HepG2 (cell line): ENCODE data around the gene BABAM2. TPM values are rescaled to one million over a fixed set of nuclear protein-coding genes. Genes with fewer than 3 reads are reported as not detected.

Experiments used
- ATAC-seq: fragments of 200-7000 bp; cut with Tn5 transposase; 3 replicates; pipeline ENCODE4 v1.9.1; 2020; ENCODE audit warnings: mild to moderate bottlenecking, moderate library complexity
- BruUV-seq: library from RNA; stranded (reverse); fragments of 400-500 nt; replicated peaks from 2 replicates; lab custom pipeline; 2021; lab: Mats Ljungman, UMichigan
- CTCF ChIA-PET: fragments of 300-600 bp; formaldehyde crosslinking; extraction: SDS; loops from one replicate; lab custom pipeline; 2021; ENCODE audit warnings: low total read pairs, inconsistent platforms, low intra/inter-chr PET ratio; lab: Yijun Ruan, JAX
- POLR2A ChIA-PET: fragments of 350-600 bp; sonication (Branson Sonifier 250); formaldehyde crosslinking; loops from one replicate; lab custom pipeline; 2020; ENCODE audit warnings: antibody characterized with exemption, inconsistent platforms; lab: Yijun Ruan, JAX
- DNase-seq: peaks from one replicate; pipeline ENCODE4 v3.0.0-alpha.2; 2015; ENCODE audit warnings: low spot score
- FAIRE-seq: peaks from 3 replicates; lab custom pipeline; 2011; peaks lifted over from hg19 to GRCh38; lab: Jason Lieb, UNC
- H2AFZ ChIP-seq: one replicate; pipeline ENCODE4 v1.6.1; 2011; ENCODE audit warnings: low read length, inconsistent platforms
- H3K27ac ChIP-seq: fragments of 300-600 bp; 3 replicates; pipeline ENCODE4 v1.8.0; 2011; ENCODE audit warnings: mixed run types, mild to moderate bottlenecking, mixed read lengths, low read length, inconsistent platforms; ENCODE audit not compliant: insufficient read depth; ENCODE audit errors: extremely low read length
- H3K27me3 ChIP-seq, 2 experiments: fragments of 200-600 bp in 1 of 2; 2 replicates in 1 of 2; 3 replicates in 1 of 2; pipeline versions ENCODE4 v1.6.0 to v1.8.0; 2011; ENCODE audit warnings: low read length in 2 of 2, mild to moderate bottlenecking in 2 of 2, moderate library complexity in 2 of 2, inconsistent platforms in 1 of 2; ENCODE audit not compliant: insufficient read depth in 2 of 2, control insufficient read depth in 1 of 2
- H3K36me3 ChIP-seq, 2 experiments: fragments of 200-600 bp in 1 of 2; replicated peaks in 1 of 2; 2 replicates in 1 of 2; 3 replicates in 1 of 2; pipeline versions ENCODE4 v1.5.1 to v1.8.0; 2011; ENCODE audit warnings: low read length in 2 of 2, inconsistent platforms in 1 of 2; ENCODE audit not compliant: insufficient read depth in 2 of 2, control insufficient read depth in 1 of 2
- H3K4me1 ChIP-seq: 2 replicates; pipeline ENCODE4 v1.5.1; 2012; ENCODE audit warnings: low read length, inconsistent platforms; ENCODE audit not compliant: insufficient read depth
- H3K4me2 ChIP-seq: 2 replicates; pipeline ENCODE4 v1.6.0; 2011; ENCODE audit warnings: low read depth, low read length, inconsistent platforms
- H3K4me3 ChIP-seq, 3 experiments: fragments of 200-600 bp in 1 of 3; sonication (generic), shearing (Covaris generic) in 1 of 3; replicated peaks in 1 of 3; 2 replicates each; pipeline ENCODE4 v1.5.1; 2011 to 2016; ENCODE audit warnings: low read length in 3 of 3, inconsistent platforms in 2 of 3, low read depth in 2 of 3, mild to moderate bottlenecking in 2 of 3, control low read depth in 1 of 3, mixed read lengths in 1 of 3; ENCODE audit not compliant: insufficient read depth in 1 of 3
- H3K79me2 ChIP-seq: one replicate; pipeline ENCODE4 v1.6.1; 2011; ENCODE audit warnings: low read length, inconsistent platforms; ENCODE audit not compliant: insufficient read depth
- H3K9ac ChIP-seq: 2 replicates; pipeline ENCODE4 v1.6.0; 2011; ENCODE audit warnings: mild to moderate bottlenecking, low read depth, low read length, inconsistent platforms; ENCODE audit not compliant: insufficient read depth
- H3K9me3 ChIP-seq: 2 replicates; pipeline ENCODE4 v1.5.1; 2012; ENCODE audit warnings: mild to moderate bottlenecking, low read length
- H4K20me1 ChIP-seq: 2 replicates; pipeline ENCODE4 v1.6.0; 2011; ENCODE audit warnings: inconsistent platforms, mild to moderate bottlenecking, low read length, moderate library complexity; ENCODE audit not compliant: insufficient read depth
- BHLHE40 ChIP-seq: IDR thresholded peaks from 2 replicates; pipeline ENCODE4 v1.6.1; 2011; ENCODE audit warnings: low read length, improper control_type of control experiment
- CCAR2 ChIP-seq: fragments of 200-400 bp; formaldehyde crosslinking; optimal IDR thresholded peaks from 2 replicates; pipeline ENCODE3; 2018; ENCODE audit warnings: low read depth, mild to moderate bottlenecking, low read length, moderate library complexity
- FOXJ3 ChIP-seq: sonication (generic); formaldehyde crosslinking; IDR thresholded peaks from 2 replicates; pipeline ENCODE4 v1.4.0; 2020; ENCODE audit warnings: missing genetic modification reagents, mild to moderate bottlenecking, borderline replicate concordance
- GPN1 ChIP-seq: sonication (generic); formaldehyde crosslinking; IDR thresholded peaks from 2 replicates; pipeline ENCODE4 v1.5.1; 2020; ENCODE audit warnings: missing genetic modification reagents, borderline replicate concordance
- GRHL1 ChIP-seq: sonication (generic); formaldehyde crosslinking; conservative IDR thresholded peaks from 2 replicates; pipeline ENCODE4 v1.8.0; 2022; ENCODE audit warnings: missing genetic modification reagents
- KDM5A ChIP-seq: fragments of 200-600 bp; sonication (generic); IDR thresholded peaks from 2 replicates; pipeline ENCODE4 v1.7.0; 2018; ENCODE audit warnings: antibody characterized with exemption, mild to moderate bottlenecking, low read length, borderline replicate concordance
- MAZ ChIP-seq, 2 experiments: sonication (generic) in 1 of 2; formaldehyde crosslinking in 1 of 2; IDR thresholded peaks; 2 replicates each; pipeline versions ENCODE4 v1.5.0 to v1.6.1; 2012 to 2020; ENCODE audit warnings: low read depth in 2 of 2, mild to moderate bottlenecking in 2 of 2, borderline replicate concordance in 1 of 2, improper control_type of control experiment in 1 of 2, low read length in 1 of 2, missing genetic modification reagents in 1 of 2, moderate library complexity in 1 of 2
- MIXL1 ChIP-seq: IDR thresholded peaks from 2 replicates; pipeline ENCODE4 v1.6.1; 2016
- RBM22 ChIP-seq: fragments of 200-400 bp; formaldehyde crosslinking; optimal IDR thresholded peaks from 2 replicates; pipeline ENCODE3; 2017; ENCODE audit warnings: mild to moderate bottlenecking, low read length, moderate library complexity
- ZIK1 ChIP-seq: sonication (generic); formaldehyde crosslinking; IDR thresholded peaks from 2 replicates; pipeline ENCODE4 v1.5.0; 2020; ENCODE audit warnings: mild to moderate bottlenecking, low read depth, missing genetic modification reagents, borderline replicate concordance
- ZNF101 ChIP-seq: sonication (generic); formaldehyde crosslinking; IDR thresholded peaks from 2 replicates; pipeline ENCODE4 v1.4.0; 2020; ENCODE audit warnings: mild to moderate bottlenecking, low read depth, missing genetic modification reagents, borderline replicate concordance
- ZNF326 ChIP-seq: sonication (generic); formaldehyde crosslinking; IDR thresholded peaks from 2 replicates; pipeline ENCODE4 v1.4.0; 2020; ENCODE audit warnings: missing genetic modification reagents, borderline replicate concordance
- WGBS: methylation state at CpG from one replicate; pipeline ENCODE4 v1.1.6; 2017; ENCODE audit warnings: low lambda C conversion rate; 5-methylcytosine and 5-hydroxymethylcytosine counted together
- in situ Hi-C: cut with HindIII; loops from 2 replicates; pipeline ENCODE4 v1.10.0; 2017; ENCODE audit warnings: low pct_unique_long_range_greater_than_20kb; ENCODE audit not compliant: extremely low pct_ligation_motif_present
- intact Hi-C: fragments of 100-400 bp; cut with micrococcal nuclease; formaldehyde crosslinking; loops from one replicate; pipeline ENCODE4 v1.10.0; 2022; ENCODE audit not compliant: unreplicated experiment
- polyA plus RNA-seq, 8 experiments: library from polyadenylated mRNA; depleted of rRNA in 3 of 8; stranded (reverse) in 7 of 8; unstranded in 1 of 8; fragments of >200 nt; fragmentation: Illumina TruSeq in 4 of 8; extraction: Trizol in 4 of 8; gene quantifications; 2 replicates each; pipeline versions ENCODE4 v1.2.1 to v1.2.3, GENCODE V29; 2011 to 2016; ENCODE audit warnings: low read depth in 4 of 8, missing spikeins in 1 of 8, mixed read lengths in 1 of 8; ENCODE audit not compliant: insufficient read depth in 1 of 8
- total RNA-seq, 5 experiments: library from RNA; depleted of rRNA; stranded (reverse); fragments of >200 nt; fragmentation: Illumina TruSeq; extraction: Trizol; gene quantifications; 2 replicates each; pipeline ENCODE4 v1.2.3, GENCODE V29; 2016; ENCODE audit warnings: low read depth in 1 of 5

BABAM2 gene
- total and polyA plus RNA-seq, 2 of the 13 experiments (the other 11 are each of a cell fraction or from before 2014, with no cell fraction given): 24.9 to 28.0 TPM

GRCh38 chr2:27907547-27907946 lies 17.0 kb downstream of the BABAM2 start:
- H3K4me3 ChIP-seq: no peak overlapping the region
- no peak overlapping the region for H2AFZ ChIP-seq
- H3K27ac ChIP-seq: no peak overlapping the region
- TF ChIP-seq ZNF101 (CRISPR knock-in tag) (no peak), GPN1 (CRISPR knock-in tag) (no peak), FOXJ3 (CRISPR knock-in tag) (no peak), MIXL1 (CRISPR knock-in tag) (no peak), GRHL1 (no peak), ZNF326 (no peak), RBM22 (no peak), BHLHE40 (no peak)
- no peaks in the 10 kb centered on the region for H3K4me1 ChIP-seq
- FAIRE-seq (no peak), DNase-seq (no peak), ATAC-seq (no peak)
- intact Hi-C loops: no loop called here
- no peak overlapping the region for H3K9ac ChIP-seq
- CTCF ChIA-PET: no interaction called here
- no peaks in the 10 kb centered on the region for H4K20me1 ChIP-seq
- no peak overlapping the region for H3K4me2 ChIP-seq
- WGBS: 60% methylated on average over 3 of the region's 3 CpGs
- in situ Hi-C loops: no loop called here
- H3K79me2 ChIP-seq: peaks cover 4% of the 10 kb centered on the region
- no peaks in the 10 kb centered on the region for H3K27me3 ChIP-seq
- POLR2A ChIA-PET: no interaction called here
- no peaks in the 10 kb centered on the region for H3K9me3 ChIP-seq
- no TSS peak for BruUV-seq
- H3K36me3 ChIP-seq: peaks cover 2 to 4% of the 10 kb centered on the region in 2 experiments; a peak in 3 of 5 replicates

GRCh38 chr2:27909901-27910300 lies 19.4 kb downstream of the BABAM2 start:
- H2AFZ ChIP-seq: no peak overlapping the region
- POLR2A ChIA-PET: no interaction called here
- WGBS: 77% methylated on average over 2 of the region's 2 CpGs
- H3K9me3 ChIP-seq: no peaks in the 10 kb centered on the region
- no peak overlapping the region for H3K27ac ChIP-seq
- H3K9ac ChIP-seq: no peak overlapping the region
- no peak overlapping the region for H3K4me3 ChIP-seq
- no peak for DNase-seq
- intact Hi-C loops (no loop called here), in situ Hi-C loops (no loop called here)
- H3K36me3 ChIP-seq: no peaks in the 10 kb centered on the region; a peak in 2 of 5 replicates
- no peaks in the 10 kb centered on the region for H3K27me3 ChIP-seq
- no peak for FAIRE-seq
- no peak for ATAC-seq
- CTCF ChIA-PET: no interaction called here
- BruUV-seq: no TSS peak
- H3K4me2 ChIP-seq: no peak overlapping the region
- no peaks in the 10 kb centered on the region for H4K20me1 ChIP-seq
- H3K79me2 ChIP-seq: peaks cover 4% of the 10 kb centered on the region
- TF ChIP-seq ZIK1 (no peak), KDM5A (no peak), CCAR2 (no peak), MAZ (IDR thresholded peaks at IDR 0.05; ENCODE audit: borderline replicate concordance, low read depth, low read length) (no peak), MAZ (CRISPR knock-in tag; IDR thresholded peaks at IDR 0.05; ENCODE audit: low read depth) (no peak)
- peaks cover 11% of the 10 kb centered on the region for H3K4me1 ChIP-seq
